Embryonic facial prominence (tissue), 1 donor: ENCODE data around the gene GXYLT2.

ENCODE experiments used
- DNase-seq: peaks from one replicate; pipeline ENCODE4 v3.0.0-alpha.2; 2016; ENCODE audit errors: extremely low spot score

Gene GXYLT2

GRCh38 chr3:73010158-73010557, 122.3 kb downstream of the GXYLT2 start:
- no peak for DNase-seq

GRCh38 chr3:73018298-73018697, 130.5 kb downstream of the GXYLT2 start:
- no peak for DNase-seq

- no peak for DNase-seq
Observed at GRCh38 chr3:73018790-73019441, 131.1 kb downstream of the GXYLT2 start.

- DNase-seq: no peak
Observed at GRCh38 chr3:73021301-73021835, 133.5 kb downstream of the GXYLT2 start.

- no peak for DNase-seq
Observed at GRCh38 chr3:73024836-73025235, 137.0 kb downstream of the GXYLT2 start.

GRCh38 chr3:73026111-73026759, 138.4 kb downstream of the GXYLT2 start:
- DNase-seq: no peak
